Tibial nerve (tissue), 4 donors: ENCODE measurements around the gene MYADM. TPM values are rescaled to one million over a fixed set of nuclear protein-coding genes. Genes with fewer than 3 reads are reported as not detected.

Experiments
- DNase-seq, 2 donors: peaks; one replicate each; pipeline ENCODE4 v3.0.0-alpha.2; 2019; ENCODE audit warnings: low spot score in 2 of 2
- H3K27ac ChIP-seq, 4 donors: fragments of 200-600 bp; sonication (generic) in 3 of 4; one replicate each; pipeline ENCODE4 v1.5.1; 2017 to 2019; ENCODE audit warnings: mild to moderate bottlenecking in 1 of 4
- H3K27me3 ChIP-seq, 2 donors: fragments of 200-600 bp; sonication (generic) in 1 of 2; one replicate each; pipeline versions ENCODE4 v1.5.1 to v1.6.0; 2017 to 2019
- H3K36me3 ChIP-seq, 3 donors: fragments of 200-600 bp; sonication (generic); one replicate each; pipeline ENCODE4 v1.5.1; 2018 to 2019
- H3K4me1 ChIP-seq, 4 donors: fragments of 200-600 bp; sonication (generic) in 3 of 4; one replicate each; pipeline ENCODE4 v1.5.1; 2017 to 2019
- H3K4me3 ChIP-seq, 4 donors: fragments of 200-600 bp; sonication (generic) in 3 of 4; one replicate each; pipeline ENCODE4 v1.5.1; 2017 to 2019; ENCODE audit warnings: mild to moderate bottlenecking in 1 of 4, moderate library complexity in 1 of 4
- H3K9me3 ChIP-seq, 4 donors: fragments of 200-600 bp; sonication (generic) in 3 of 4; one replicate each; pipeline ENCODE4 v1.5.1; 2017 to 2019
- CTCF ChIP-seq, 5 experiments: fragments of 200-600 bp in 3 of 5; fragments of 450-650 bp in 2 of 5; sonication (generic) in 3 of 5; IDR thresholded peaks; one replicate each; pipeline ENCODE4 v1.5.1; 2016 to 2019; ENCODE audit warnings: antibody characterized with exemption in 5 of 5, mild to moderate bottlenecking in 3 of 5, moderate library complexity in 2 of 5
- EP300 ChIP-seq, 2 donors: sonication (generic); formaldehyde crosslinking; IDR thresholded peaks; one replicate each; pipeline ENCODE4 v1.6.1; 2017; ENCODE audit warnings: antibody characterized with exemption in 2 of 2, mild to moderate bottlenecking in 1 of 2
- POLR2A ChIP-seq, 2 donors: fragments of 450-650 bp; IDR thresholded peaks; one replicate each; pipeline ENCODE4 v1.6.1; 2017; ENCODE audit warnings: antibody characterized with exemption in 2 of 2, mild to moderate bottlenecking in 2 of 2, moderate library complexity in 2 of 2
- WGBS, 2 donors: methylation state at CpG; one replicate each; pipeline ENCODE4 v1.1.5; 2018; 5-methylcytosine and 5-hydroxymethylcytosine counted together
- total RNA-seq, 4 donors: library from RNA; depleted of rRNA; stranded (reverse); fragments of >200 nt; gene quantifications; one replicate each; pipeline ENCODE4 v1.1.0, GENCODE V29; 2016

The MYADM gene
- total RNA-seq, 4 donors from 2014 or later = 27.3 to 37.7 (median 31.9) TPM

GRCh38 chr19:53873773-53874605 lies 6.3 kb downstream of the MYADM start:
- TF ChIP-seq POLR2A (IDR thresholded peaks at IDR 0.05) = no peak
- TF ChIP-seq EP300 (IDR thresholded peaks at IDR 0.05) = no peak
- no peak for TF ChIP-seq CTCF (IDR thresholded peaks at IDR 0.05)
- Histone ChIP-seq H3K27me3 (peaks cover 0 to 5% of the 10 kb centered on the region in 2 donors), H3K4me1 (peaks cover 0 to 52% (median 5%) of the 10 kb centered on the region in 4 donors)

GRCh38 chr19:53874606-53874990 lies 6.9 kb downstream of the MYADM start:
- TF ChIP-seq EP300 (IDR thresholded peaks at IDR 0.05) = no peak
- no peak for TF ChIP-seq CTCF (IDR thresholded peaks at IDR 0.05)
- TF ChIP-seq POLR2A (IDR thresholded peaks at IDR 0.05) = no peak
- Histone ChIP-seq H3K27ac (no peak overlapping the region), H3K9me3 (no peaks in the 10 kb centered on the region), H3K4me3 (no peak overlapping the region), H3K36me3 (peaks cover 0 to 47% (median 8%) of the 10 kb centered on the region in 3 donors), H3K27me3 (peaks cover 0 to 11% of the 10 kb centered on the region in 2 donors), H3K4me1 (peaks cover 0 to 56% (median 8%) of the 10 kb centered on the region in 4 donors)
- DNase-seq = no peak
- 78 to 79% methylated on average over 6 of the region's 6 CpGs for WGBS, 2 donors

More at GRCh38 chr19:53873773-53874605, 6.3 kb downstream of the MYADM start:
- Histone ChIP-seq H3K9me3 (no peaks in the 10 kb centered on the region), H3K27ac (no peak overlapping the region), H3K4me3 (no peak overlapping the region), H3K36me3 (peaks cover 0 to 47% (median 8%) of the 10 kb centered on the region in 3 donors)
- 94% methylated on average over 51 of the region's 51 CpGs for WGBS, 2 donors
- DNase-seq = no peak

- Histone ChIP-seq H3K4me3 (no peak overlapping the region), H3K36me3 (peaks cover 0 to 47% (median 8%) of the 10 kb centered on the region in 3 donors), H3K9me3 (no peaks in the 10 kb centered on the region), H3K27me3 (peaks cover 0 to 20% of the 10 kb centered on the region in 2 donors), H3K4me1 (peaks cover 0 to 50% (median 9%) of the 10 kb centered on the region in 4 donors), H3K27ac (no peak overlapping the region)
- DNase-seq = no peak
- TF ChIP-seq EP300 (IDR thresholded peaks at IDR 0.05) (no peak), CTCF (IDR thresholded peaks at IDR 0.05) (no peak), POLR2A (IDR thresholded peaks at IDR 0.05) (no peak)
- 81% methylated on average over 17 of the region's 17 CpGs for WGBS, 2 donors
Measured at GRCh38 chr19:53875602-53876325, 8.1 kb downstream of the MYADM start.

GRCh38 chr19:53876651-53877224 lies 9.1 kb downstream of the MYADM start:
- no peak for TF ChIP-seq CTCF (IDR thresholded peaks at IDR 0.05)
- Histone ChIP-seq H3K4me3 (no peak overlapping the region), H3K36me3 (peaks cover 0 to 47% (median 8%) of the 10 kb centered on the region in 3 donors), H3K9me3 (no peaks in the 10 kb centered on the region), H3K27ac (no peak overlapping the region), H3K27me3 (peaks cover 0 to 30% of the 10 kb centered on the region in 2 donors), H3K4me1 (peaks cover 0 to 48% (median 7%) of the 10 kb centered on the region in 4 donors)
- DNase-seq = no peak
- 80 to 89% methylated on average over 5 of the region's 6 CpGs for WGBS, 2 donors
